GM04503 (cell line): ENCODE measurements around the gene ORM2.

ENCODE experiments used
- DNase-seq: peaks from one replicate; pipeline ENCODE4 v3.0.0-alpha.2; 2012; ENCODE audit warnings: low read depth

The ORM2 gene

GRCh38 chr9:114350636-114351401 lies 21.1 kb downstream of the ORM2 start:
- DNase-seq = no peak

- DNase-seq = no peak
These were observed 22.3 kb downstream of the ORM2 start for GRCh38 chr9:114351932-114352331.

- DNase-seq = no peak
These were observed 26.2 kb downstream of the ORM2 start for GRCh38 chr9:114355821-114356220.

GRCh38 chr9:114356792-114357191 lies 27.1 kb downstream of the ORM2 start:
- DNase-seq = no peak

- DNase-seq = no peak
These were observed 27.7 kb downstream of the ORM2 start for GRCh38 chr9:114357360-114357759.

- DNase-seq = no peak
These were observed 28.3 kb downstream of the ORM2 start for GRCh38 chr9:114357911-114358328.

GRCh38 chr9:114359801-114360200 lies 30.1 kb downstream of the ORM2 start:
- DNase-seq = no peak

- DNase-seq = no peak
These were observed 31.9 kb downstream of the ORM2 start for GRCh38 chr9:114361542-114361941.

GRCh38 chr9:114362394-114362793 lies 32.7 kb downstream of the ORM2 start:
- no peak for DNase-seq

GRCh38 chr9:114363424-114363823 lies 33.8 kb downstream of the ORM2 start:
- no peak for DNase-seq

GRCh38 chr9:114364134-114365041 lies 34.7 kb downstream of the ORM2 start:
- DNase-seq = peak; percentile 89

- DNase-seq = no peak
These were observed 35.5 kb downstream of the ORM2 start for GRCh38 chr9:114365194-114365593.

- DNase-seq = peak; percentile 82
These were observed 36.9 kb downstream of the ORM2 start for GRCh38 chr9:114366334-114367128.

- no peak for DNase-seq
These were observed 37.7 kb downstream of the ORM2 start for GRCh38 chr9:114367366-114367765.

GRCh38 chr9:114367772-114368569 lies 38.3 kb downstream of the ORM2 start:
- no peak for DNase-seq

GRCh38 chr9:114369216-114370130 lies 39.8 kb downstream of the ORM2 start:
- DNase-seq = no peak

- DNase-seq = no peak
These were observed 40.7 kb downstream of the ORM2 start for GRCh38 chr9:114370251-114370967.

- DNase-seq = no peak
These were observed 41.3 kb downstream of the ORM2 start for GRCh38 chr9:114370968-114371320.

- no peak for DNase-seq
These were observed 41.8 kb downstream of the ORM2 start for GRCh38 chr9:114371343-114371944.
